Measurements from ENCODE around the gene SARDH.
"Not testable (repeated sequence)": the region's sequence is repeated elsewhere in the genome, so short reads cannot be mapped to it uniquely, and the experiment has no call there.

SARDH gene

DNA sequence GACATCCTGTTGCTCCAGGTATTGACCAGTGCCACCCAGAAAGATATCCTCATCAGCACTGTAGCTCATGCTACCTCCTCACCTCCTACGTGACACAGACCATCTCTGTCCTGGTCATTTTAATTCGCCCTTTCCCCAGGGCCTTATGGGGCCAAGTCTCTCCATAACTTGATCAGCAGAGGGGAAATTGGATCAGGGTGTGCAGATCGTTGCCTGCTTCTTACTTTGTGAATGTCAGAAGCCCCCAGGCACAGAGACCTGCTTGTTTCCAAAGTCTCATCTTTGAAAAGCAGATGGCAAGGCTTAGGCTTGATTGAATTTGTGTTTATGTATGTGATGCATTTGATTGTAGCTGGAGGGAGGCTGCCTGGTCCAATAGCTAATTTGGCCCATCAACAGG lies 110.8 kb downstream of the SARDH start:
- in situ Hi-C loops (cut with MboI; ENCODE audit: low sequenced_read_pairs, unreplicated experiment): no loop called here
- TF ChIP-seq, protein P1, sequence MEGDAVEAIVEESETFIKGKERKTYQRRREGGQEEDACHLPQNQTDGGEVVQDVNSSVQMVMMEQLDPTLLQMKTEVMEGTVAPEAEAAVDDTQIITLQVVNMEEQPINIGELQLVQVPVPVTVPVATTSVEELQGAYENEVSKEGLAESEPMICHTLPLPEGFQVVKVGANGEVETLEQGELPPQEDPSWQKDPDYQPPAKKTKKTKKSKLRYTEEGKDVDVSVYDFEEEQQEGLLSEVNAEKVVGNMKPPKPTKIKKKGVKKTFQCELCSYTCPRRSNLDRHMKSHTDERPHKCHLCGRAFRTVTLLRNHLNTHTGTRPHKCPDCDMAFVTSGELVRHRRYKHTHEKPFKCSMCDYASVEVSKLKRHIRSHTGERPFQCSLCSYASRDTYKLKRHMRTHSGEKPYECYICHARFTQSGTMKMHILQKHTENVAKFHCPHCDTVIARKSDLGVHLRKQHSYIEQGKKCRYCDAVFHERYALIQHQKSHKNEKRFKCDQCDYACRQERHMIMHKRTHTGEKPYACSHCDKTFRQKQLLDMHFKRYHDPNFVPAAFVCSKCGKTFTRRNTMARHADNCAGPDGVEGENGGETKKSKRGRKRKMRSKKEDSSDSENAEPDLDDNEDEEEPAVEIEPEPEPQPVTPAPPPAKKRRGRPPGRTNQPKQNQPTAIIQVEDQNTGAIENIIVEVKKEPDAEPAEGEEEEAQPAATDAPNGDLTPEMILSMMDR (IDR thresholded peaks at IDR 0.05; ENCODE audit: borderline replicate concordance, control extremely low read depth, extremely low read depth, insufficient read depth, missing control alignments): no peak
- no peak for DNase-seq (ENCODE audit: low spot score)

DNA sequence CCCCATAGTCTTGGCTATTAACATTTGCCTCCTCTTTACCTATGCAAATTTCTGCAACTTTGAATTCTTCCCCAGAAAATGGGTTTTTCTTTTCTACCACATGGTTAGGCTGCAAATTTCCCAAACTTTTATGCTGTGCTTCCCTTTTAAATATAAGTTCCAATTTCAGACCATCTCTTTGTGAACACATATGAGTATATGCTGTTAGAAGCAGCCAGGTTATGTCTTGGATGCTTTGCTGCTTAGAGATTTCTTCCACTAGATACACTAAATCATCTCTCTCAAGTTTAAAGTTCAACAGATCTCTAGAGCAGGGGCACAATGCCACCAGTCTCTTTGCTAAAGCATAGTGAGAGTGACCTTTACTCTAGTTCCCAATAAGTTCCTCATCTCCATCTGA lies 112.1 kb downstream of the SARDH start:
- in situ Hi-C loops (cut with MboI; ENCODE audit: low sequenced_read_pairs, unreplicated experiment); DNase-seq (ENCODE audit: low spot score): not testable (repeated sequence)

DNA sequence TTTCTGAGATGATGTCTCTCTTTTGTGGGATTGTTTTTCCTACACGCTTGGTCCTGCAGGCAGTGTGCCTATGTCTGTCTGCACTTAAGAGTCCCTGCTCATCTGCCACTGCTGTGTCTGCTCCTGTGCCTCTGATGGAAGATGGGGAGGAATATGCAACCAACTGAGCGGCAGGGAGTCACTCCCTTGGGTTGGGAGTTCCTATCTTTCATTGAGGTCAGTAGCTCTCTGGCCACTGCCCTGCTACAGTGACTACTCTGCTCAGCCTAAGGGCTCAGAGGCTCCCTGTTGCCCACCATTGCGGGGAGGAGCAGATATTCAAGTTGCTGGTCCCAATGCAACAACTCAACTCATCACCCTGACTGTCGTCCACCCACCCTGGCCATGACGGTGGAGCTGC lies 115.6 kb downstream of the SARDH start:
- DNase-seq (ENCODE audit: low spot score): no peak
- in situ Hi-C loops (cut with MboI; ENCODE audit: low sequenced_read_pairs, unreplicated experiment): no loop called here
- TF ChIP-seq, protein P1 (IDR thresholded peaks at IDR 0.05; ENCODE audit: borderline replicate concordance, control extremely low read depth, extremely low read depth, insufficient read depth, missing control alignments): no peak

DNA sequence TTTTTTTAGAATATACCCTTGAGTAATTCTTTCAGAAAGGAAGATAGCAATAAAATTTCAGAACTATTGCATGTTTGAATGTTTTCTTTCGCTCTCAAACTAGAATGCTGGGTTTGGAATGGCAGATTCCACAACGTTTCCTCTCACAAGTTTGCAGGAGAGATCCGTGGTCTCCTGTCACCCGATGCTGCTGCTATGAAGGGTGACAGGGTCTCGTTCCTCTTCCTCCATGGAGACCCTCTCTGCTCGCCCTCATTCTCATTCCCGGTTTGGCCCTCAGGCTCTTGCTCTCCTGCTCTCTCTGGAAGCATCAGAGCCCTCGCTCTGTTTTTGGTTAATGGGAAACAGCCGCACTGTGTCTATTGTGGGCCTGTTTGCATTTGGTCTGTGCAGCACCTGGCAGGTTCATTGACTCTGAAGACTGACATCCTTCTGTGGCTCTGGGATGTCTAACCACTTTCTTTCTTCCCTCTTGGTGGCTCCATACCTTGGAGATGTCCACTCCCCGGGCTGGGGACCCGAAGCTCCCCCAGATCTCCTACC lies 116.4 kb downstream of the SARDH start:
- TF ChIP-seq, protein P1 (IDR thresholded peaks at IDR 0.05; ENCODE audit: borderline replicate concordance, control extremely low read depth, extremely low read depth, insufficient read depth, missing control alignments): no peak
- in situ Hi-C loops (cut with MboI; ENCODE audit: low sequenced_read_pairs, unreplicated experiment): no loop called here
- DNase-seq (ENCODE audit: low spot score): no peak

DNA sequence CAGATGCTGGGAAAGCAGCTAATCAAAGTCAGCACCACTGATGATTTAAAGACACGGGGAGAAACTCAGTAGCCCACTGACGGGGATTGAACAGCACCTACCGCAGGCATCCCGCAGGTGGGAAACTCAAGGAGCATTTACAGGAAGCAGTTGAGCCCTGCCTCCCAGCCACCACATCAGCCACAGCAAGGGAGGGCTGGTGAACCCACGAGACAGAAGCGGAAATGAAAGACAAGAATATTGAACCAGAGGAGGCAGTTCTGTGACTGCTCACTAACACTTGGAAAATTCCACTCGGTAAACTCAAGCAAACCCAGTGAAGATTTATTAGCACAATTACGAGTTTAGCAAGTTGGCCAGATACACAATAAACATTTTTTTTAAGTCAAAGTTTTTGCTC lies 118.4 kb downstream of the SARDH start:
- in situ Hi-C loops (cut with MboI; ENCODE audit: low sequenced_read_pairs, unreplicated experiment): no loop called here

DNA sequence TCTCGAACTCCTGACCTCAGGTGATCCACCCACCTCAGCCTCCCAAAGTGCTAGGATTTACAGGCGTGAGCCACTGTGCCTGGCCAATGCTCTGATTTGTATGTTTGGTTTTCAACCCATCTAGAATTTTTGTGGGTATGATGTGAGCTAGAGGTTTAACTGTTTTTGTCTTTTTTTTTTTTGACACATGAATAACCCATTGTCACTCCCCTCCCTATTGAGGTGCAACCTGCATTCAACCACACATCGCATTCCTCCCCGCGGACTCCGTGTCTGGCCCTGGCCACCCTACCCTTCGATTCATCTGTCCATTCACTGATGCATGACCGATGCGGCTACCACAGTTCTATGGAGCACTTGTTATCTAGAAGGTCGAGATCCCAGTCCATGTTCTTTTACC lies 119.4 kb downstream of the SARDH start:
- no peak for DNase-seq (ENCODE audit: low spot score)
- in situ Hi-C loops (cut with MboI; ENCODE audit: low sequenced_read_pairs, unreplicated experiment): no loop called here

More for the DNA sequence above, 118.4 kb downstream of the SARDH start:
- TF ChIP-seq, protein P1 (IDR thresholded peaks at IDR 0.05; ENCODE audit: borderline replicate concordance, control extremely low read depth, extremely low read depth, insufficient read depth, missing control alignments): no peak
- DNase-seq (ENCODE audit: low spot score): no peak

DNA sequence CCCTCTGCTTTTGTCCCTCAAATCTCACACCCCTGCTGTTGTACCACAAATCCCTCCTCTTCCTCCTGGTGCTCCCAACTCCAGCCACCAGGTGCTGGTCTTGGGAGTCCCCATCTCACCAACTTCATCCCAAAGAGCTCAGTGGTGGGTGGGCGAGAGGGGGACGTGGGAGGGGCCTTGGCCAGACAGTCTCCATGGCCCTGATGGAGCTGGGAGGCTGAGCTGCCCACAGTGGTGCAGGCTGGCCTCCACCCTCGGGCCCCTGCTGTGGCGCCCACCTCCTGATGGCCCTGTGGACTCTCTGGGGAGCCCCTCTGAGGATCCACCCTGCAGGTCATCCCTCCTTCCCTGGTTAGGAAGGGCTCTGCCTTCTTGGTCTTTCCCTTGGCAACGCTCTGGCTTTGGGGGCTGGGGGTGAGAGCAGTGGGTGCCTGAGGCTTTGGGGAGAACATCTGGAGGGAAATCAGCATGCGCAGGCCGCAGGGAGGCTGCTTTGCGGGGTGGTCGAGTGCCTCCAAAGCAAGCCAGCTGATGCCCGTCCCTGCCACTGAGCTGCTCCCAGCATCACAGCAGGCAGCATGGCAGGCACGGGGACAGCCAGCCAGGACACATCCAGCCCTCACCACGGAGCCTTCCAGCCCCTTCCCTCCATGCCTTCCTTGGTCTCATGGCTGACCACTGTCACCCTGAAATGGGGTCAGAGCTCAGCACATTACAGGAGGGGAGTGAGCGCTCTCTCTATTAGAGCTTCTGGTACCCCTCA lies 121.3 kb downstream of the SARDH start:
- TF ChIP-seq, protein P1 (IDR thresholded peaks at IDR 0.05; ENCODE audit: borderline replicate concordance, control extremely low read depth, extremely low read depth, insufficient read depth, missing control alignments): no peak
- in situ Hi-C loops (cut with MboI; ENCODE audit: low sequenced_read_pairs, unreplicated experiment): no loop called here
- no peak for DNase-seq (ENCODE audit: low spot score)

More for the DNA sequence above, 119.4 kb downstream of the SARDH start:
- TF ChIP-seq, protein P1 (IDR thresholded peaks at IDR 0.05; ENCODE audit: borderline replicate concordance, control extremely low read depth, extremely low read depth, insufficient read depth, missing control alignments): no peak

All from GM13976 (cell line).